Neuronal stem cell (in vitro differentiated cells): ENCODE results near the gene COL20A1.

Source experiments
- DNase-seq: peaks from one replicate; pipeline ENCODE4 v3.0.0-alpha.2; 2013; ENCODE audit warnings: low spot score
- H2AFZ ChIP-seq: one replicate; pipeline ENCODE4 v1.6.1; 2013; ENCODE audit warnings: mild to moderate bottlenecking, low read length, inconsistent platforms
- H2AK5ac ChIP-seq: 2 replicates; pipeline ENCODE4 v1.6.1; 2013; ENCODE audit warnings: low read depth, mild to moderate bottlenecking, inconsistent platforms, low read length, moderate library complexity, mixed read lengths
- H2BK120ac ChIP-seq: 2 replicates; pipeline ENCODE4 v1.6.1; 2013; ENCODE audit warnings: low read depth, mild to moderate bottlenecking, inconsistent platforms, low read length, moderate library complexity, mixed read lengths
- H2BK12ac ChIP-seq: one replicate; pipeline ENCODE4 v1.6.1; 2013; ENCODE audit warnings: low read length, inconsistent platforms
- H2BK15ac ChIP-seq: 2 replicates; pipeline ENCODE4 v1.6.1; 2013; ENCODE audit warnings: mild to moderate bottlenecking, low read length, inconsistent platforms, mixed read lengths
- H2BK5ac ChIP-seq: one replicate; pipeline ENCODE4 v1.6.1; 2013; ENCODE audit warnings: inconsistent platforms, mild to moderate bottlenecking, low read length, moderate library complexity
- H3K14ac ChIP-seq: one replicate; pipeline ENCODE4 v1.6.1; 2013; ENCODE audit warnings: low read length, inconsistent platforms
- H3K18ac ChIP-seq: 2 replicates; pipeline ENCODE4 v1.6.1; 2013; ENCODE audit warnings: low read length, inconsistent platforms
- H3K23ac ChIP-seq: 2 replicates; pipeline ENCODE4 v1.6.1; 2013; ENCODE audit warnings: low read depth, mild to moderate bottlenecking, mixed read lengths, low read length, inconsistent platforms; ENCODE audit not compliant: poor library complexity
- H3K27ac ChIP-seq: replicated peaks from 3 replicates; pipeline ENCODE4 v1.5.1; 2013; ENCODE audit warnings: low read length, inconsistent platforms
- H3K27me3 ChIP-seq, 3 experiments: 2 replicates each; pipeline ENCODE4 v1.6.1; 2013; ENCODE audit warnings: low read length in 3 of 3, mild to moderate bottlenecking in 2 of 3, inconsistent platforms in 1 of 3, low read depth in 1 of 3, mixed read lengths in 1 of 3, moderate library complexity in 1 of 3; ENCODE audit not compliant: control insufficient read depth in 3 of 3, insufficient read depth in 3 of 3
- H3K36me3 ChIP-seq, 2 donors: replicated peaks in 1 of 2; 2 replicates each; pipeline ENCODE4 v1.6.1; 2013; ENCODE audit warnings: low read length in 2 of 2; ENCODE audit not compliant: control insufficient read depth in 2 of 2, insufficient read depth in 2 of 2
- H3K4ac ChIP-seq: 2 replicates; pipeline ENCODE4 v1.6.1; 2013; ENCODE audit warnings: inconsistent platforms, mild to moderate bottlenecking, low read length, moderate library complexity
- H3K4me1 ChIP-seq, 2 donors: 1 replicate in 1 of 2; 2 replicates in 1 of 2; pipeline ENCODE4 v1.6.1; 2013; ENCODE audit warnings: low read length in 2 of 2, low read depth in 1 of 2; ENCODE audit not compliant: control insufficient read depth in 2 of 2, insufficient read depth in 1 of 2
- H3K4me2 ChIP-seq: one replicate; pipeline ENCODE4 v1.6.1; 2013; ENCODE audit warnings: mild to moderate bottlenecking, low read length, inconsistent platforms; ENCODE audit not compliant: insufficient read depth, poor library complexity, severe bottlenecking
- H3K4me3 ChIP-seq, 2 donors: 2 replicates each; pipeline ENCODE4 v1.5.1; 2013; ENCODE audit warnings: low read length in 2 of 2, mild to moderate bottlenecking in 2 of 2, inconsistent platforms in 1 of 2, moderate library complexity in 1 of 2
- H3K79me1 ChIP-seq: one replicate; pipeline ENCODE4 v1.6.1; 2013; ENCODE audit warnings: low read depth, mild to moderate bottlenecking, inconsistent platforms, low read length, moderate library complexity
- H3K9ac ChIP-seq: one replicate; pipeline ENCODE4 v1.6.1; 2013; ENCODE audit warnings: mild to moderate bottlenecking, low read depth, low read length, inconsistent platforms; ENCODE audit not compliant: poor library complexity
- H3K9me3 ChIP-seq, 2 donors: replicated peaks in 1 of 2; 2 replicates each; pipeline versions ENCODE3 to v1.6.1; 2013; ENCODE audit warnings: low read length in 2 of 2, mild to moderate bottlenecking in 2 of 2, inconsistent platforms in 1 of 2, low read depth in 1 of 2, mixed read lengths in 1 of 2, moderate library complexity in 1 of 2; ENCODE audit not compliant: control insufficient read depth in 2 of 2, insufficient read depth in 1 of 2
- H4K8ac ChIP-seq: one replicate; pipeline ENCODE4 v1.6.1; 2013; ENCODE audit warnings: low read depth, mild to moderate bottlenecking, inconsistent platforms, low read length, moderate library complexity
- H4K91ac ChIP-seq: one replicate; pipeline ENCODE4 v1.6.1; 2013; ENCODE audit warnings: low read length, low read depth, mild to moderate bottlenecking, inconsistent platforms; ENCODE audit not compliant: poor library complexity
- WGBS, 2 donors: extraction: QIAGEN DNeasy Blood & Tissue Kit; methylation state at CpG; one replicate each; pipeline ENCODE4 v1.1.7; 2013; ENCODE audit warnings: missing lambda C conversion rate in 2 of 2, mixed read lengths in 1 of 2; ENCODE audit not compliant: insufficient read length in 2 of 2, insufficient replicate concordance in 1 of 2; ENCODE audit errors: extremely low coverage in 2 of 2; 5-methylcytosine and 5-hydroxymethylcytosine counted together

The COL20A1 gene

GRCh38 chr20:63343460-63344445, 50.8 kb downstream of the COL20A1 start:
- peaks cover 0 to 8% of the 10 kb centered on the region in 2 donors for H3K9me3 ChIP-seq
- no peaks in the 10 kb centered on the region for H3K36me3 ChIP-seq
- H2BK5ac ChIP-seq, result no peak overlapping the region
- peaks cover 0 to 16% (median 0%) of the 10 kb centered on the region in 3 experiments for H3K27me3 ChIP-seq
- H2AFZ ChIP-seq, result no peak overlapping the region
- peak overlapping the region; percentile 8 for H3K18ac ChIP-seq
- no peak overlapping the region for H2BK120ac ChIP-seq
- H3K14ac ChIP-seq, result no peak overlapping the region
- no peak overlapping the region for H3K4me3 ChIP-seq
- H4K8ac ChIP-seq, result no peak overlapping the region
- no peak overlapping the region for H3K9ac ChIP-seq
- H3K23ac ChIP-seq, result no peak overlapping the region
- DNase-seq, result no peak
- H4K91ac ChIP-seq, result no peak overlapping the region
- no peak overlapping the region for H3K4me2 ChIP-seq
- no CpG with 5 or more reads among the region's 37 CpGs for WGBS, 2 donors
- H2AK5ac ChIP-seq, result peak overlapping the region; percentile 75
- no peak overlapping the region for H2BK12ac ChIP-seq
- H3K4ac ChIP-seq, result no peak overlapping the region
- H2BK15ac ChIP-seq, result no peak overlapping the region
- H3K27ac ChIP-seq, result no peak overlapping the region
- peaks cover 2 to 18% of the 10 kb centered on the region in 2 donors for H3K4me1 ChIP-seq
- peaks cover 2% of the 10 kb centered on the region for H3K79me1 ChIP-seq

GRCh38 chr20:63344616-63345327, 51.8 kb downstream of the COL20A1 start:
- H4K91ac ChIP-seq, result no peak overlapping the region
- no peak overlapping the region for H3K14ac ChIP-seq
- no peak overlapping the region for H2BK120ac ChIP-seq
- H3K4me2 ChIP-seq, result no peak overlapping the region
- peaks cover 0 to 16% (median 0%) of the 10 kb centered on the region in 3 experiments for H3K27me3 ChIP-seq
- H3K36me3 ChIP-seq, result no peaks in the 10 kb centered on the region
- H2BK12ac ChIP-seq, result no peak overlapping the region
- H3K27ac ChIP-seq, result no peak overlapping the region
- H2AK5ac ChIP-seq, result no peak overlapping the region
- no peak overlapping the region for H3K9ac ChIP-seq
- DNase-seq, result no peak
- H2AFZ ChIP-seq, result no peak overlapping the region
- peak overlapping the region; percentile 4 for H3K23ac ChIP-seq
- H2BK5ac ChIP-seq, result no peak overlapping the region
- H2BK15ac ChIP-seq, result no peak overlapping the region
- WGBS, 2 donors, result no CpG with 5 or more reads among the region's 21 CpGs
- no peak overlapping the region for H3K4me3 ChIP-seq
- no peak overlapping the region for H3K18ac ChIP-seq
- H3K4me1 ChIP-seq, result peaks cover 2 to 18% of the 10 kb centered on the region in 2 donors
- no peak overlapping the region for H4K8ac ChIP-seq
- peaks cover 6% of the 10 kb centered on the region for H3K79me1 ChIP-seq
- H3K9me3 ChIP-seq, result peaks cover 0 to 8% of the 10 kb centered on the region in 2 donors
- H3K4ac ChIP-seq, result no peak overlapping the region

- no CpG with 5 or more reads among the region's 27 CpGs for WGBS, 2 donors
- H2AK5ac ChIP-seq, result peak overlapping the region; percentile 40
- H3K4me3 ChIP-seq, result no peak overlapping the region
- H2AFZ ChIP-seq, result no peak overlapping the region
- no peak overlapping the region for H2BK120ac ChIP-seq
- H4K91ac ChIP-seq, result no peak overlapping the region
- H3K9me3 ChIP-seq, result peaks cover 0 to 8% of the 10 kb centered on the region in 2 donors
- DNase-seq, result no peak
- H4K8ac ChIP-seq, result no peak overlapping the region
- H2BK5ac ChIP-seq, result no peak overlapping the region
- no peaks in the 10 kb centered on the region for H3K36me3 ChIP-seq
- H3K4me1 ChIP-seq, result peaks cover 2 to 18% of the 10 kb centered on the region in 2 donors
- peaks cover 8% of the 10 kb centered on the region for H3K79me1 ChIP-seq
- peak overlapping the region; percentile 4 for H3K23ac ChIP-seq
- peaks cover 0 to 16% (median 0%) of the 10 kb centered on the region in 3 experiments for H3K27me3 ChIP-seq
- no peak overlapping the region for H3K14ac ChIP-seq
- no peak overlapping the region for H2BK12ac ChIP-seq
- H3K9ac ChIP-seq, result no peak overlapping the region
- no peak overlapping the region for H3K4ac ChIP-seq
- H2BK15ac ChIP-seq, result no peak overlapping the region
- no peak overlapping the region for H3K27ac ChIP-seq
- H3K4me2 ChIP-seq, result no peak overlapping the region
- peak overlapping the region; percentile 38 for H3K18ac ChIP-seq
These were observed 52.5 kb downstream of the COL20A1 start for GRCh38 chr20:63345328-63346100.
